OCI-M1 (cell line): ENCODE measurements around the gene PPIH.
"Not testable (repeated sequence)": the region's sequence is repeated elsewhere in the genome, so short reads cannot be mapped to it uniquely, and the experiment has no call there.

Experiments
- DNase-seq: peaks from one replicate; lab custom pipeline; 2025; lab: John Stamatoyannopoulos, UW

The PPIH gene

GRCh38 chr1:42682484-42682738 is 24.2 kb downstream of the PPIH start:
- DNase-seq, result not testable (repeated sequence)

- peak; percentile 80 for DNase-seq
Measured at GRCh38 chr1:42682739-42683531, 24.7 kb downstream of the PPIH start.

GRCh38 chr1:42684139-42684538 is 25.9 kb downstream of the PPIH start:
- peak; percentile 42 for DNase-seq

GRCh38 chr1:42686418-42686817 is 28.2 kb downstream of the PPIH start:
- peak; percentile 52 for DNase-seq

GRCh38 chr1:42689912-42690311 is 31.7 kb downstream of the PPIH start:
- no peak for DNase-seq

GRCh38 chr1:42690477-42691156 is 32.4 kb downstream of the PPIH start:
- DNase-seq, result no peak

- no peak for DNase-seq
Measured at GRCh38 chr1:42691157-42691498, 32.9 kb downstream of the PPIH start.

- no peak for DNase-seq
Measured at GRCh38 chr1:42692461-42692860, 34.2 kb downstream of the PPIH start.

- DNase-seq, result no peak
Measured at GRCh38 chr1:42692911-42693310, 34.7 kb downstream of the PPIH start.

- no peak for DNase-seq
Measured at GRCh38 chr1:42698081-42698813, 40.0 kb downstream of the PPIH start.

- no peak for DNase-seq
Measured at GRCh38 chr1:42700006-42700405, 41.8 kb downstream of the PPIH start.

GRCh38 chr1:42703888-42704464 is 45.8 kb downstream of the PPIH start:
- DNase-seq, result no peak

- not testable (repeated sequence) for DNase-seq
Measured at GRCh38 chr1:42712808-42713207, 54.6 kb downstream of the PPIH start.

- no peak for DNase-seq
Measured at GRCh38 chr1:42713293-42713692, 55.1 kb downstream of the PPIH start.

GRCh38 chr1:42714441-42714840 is 56.2 kb downstream of the PPIH start:
- not testable (repeated sequence) for DNase-seq

GRCh38 chr1:42720868-42721267 is 62.6 kb downstream of the PPIH start:
- DNase-seq, result no peak

- no peak for DNase-seq
Measured at GRCh38 chr1:42721926-42722325, 63.7 kb downstream of the PPIH start.

- DNase-seq, result not testable (repeated sequence)
Measured at GRCh38 chr1:42722403-42722802, 64.2 kb downstream of the PPIH start.

- DNase-seq, result no peak
Measured at GRCh38 chr1:42723511-42723910, 65.3 kb downstream of the PPIH start.

- not testable (repeated sequence) for DNase-seq
Measured at GRCh38 chr1:42725820-42726219, 67.6 kb downstream of the PPIH start.
